ENCODE measurements around the gene AFDN. TPM values are rescaled to one million over a fixed set of nuclear protein-coding genes. Genes with fewer than 3 reads are reported as not detected.

The AFDN gene
- total RNA-seq, 1 donor from 2014 or later, result 102 TPM

DNA sequence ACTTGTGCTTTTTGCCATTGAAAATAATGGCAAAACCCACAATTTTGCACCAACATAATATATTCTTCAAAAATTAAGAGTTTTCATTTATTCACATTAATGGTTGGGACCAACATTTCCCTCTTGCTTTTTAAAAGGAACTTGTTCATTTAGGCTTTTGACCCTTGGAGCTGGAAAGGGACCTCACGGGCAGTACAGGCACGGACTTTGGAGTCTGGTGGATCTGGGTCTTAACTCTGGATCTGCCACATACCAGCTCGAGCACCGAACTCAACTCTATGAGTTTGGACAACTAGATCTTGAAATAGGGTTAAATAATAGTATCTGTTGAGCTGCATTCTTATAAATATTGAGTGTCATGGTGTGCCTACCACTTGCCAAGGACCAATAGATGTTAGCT lies 37.2 kb downstream of the AFDN start:
- Mint-ChIP-seq H3K27ac (ENCODE audit: unreplicated experiment) (no peak overlapping the region), H3K9me3 (ENCODE audit: unreplicated experiment) (no peaks in the 10 kb centered on the region), H3K4me3 (ENCODE audit: unreplicated experiment) (no peak overlapping the region), H3K27me3 (ENCODE audit: low read depth, unreplicated experiment) (no peaks in the 10 kb centered on the region), H3K36me3 (ENCODE audit: low read depth, unreplicated experiment) (peaks cover 17% of the 10 kb centered on the region), H3K4me1 (ENCODE audit: low read depth, unreplicated experiment) (peaks cover 29% of the 10 kb centered on the region)
- FAIRE-seq (no peak), DNase-seq (ENCODE audit: low read depth) (no peak)
- Histone ChIP-seq H3K27me3 (ENCODE audit: insufficient read depth, low read length) (no peaks in the 10 kb centered on the region), H3K4me3 (ENCODE audit: insufficient read depth, low read depth, low read length) (no peak overlapping the region), H3K27ac (ENCODE audit: low read depth, low read length) (no peak overlapping the region), H4K20me1 (ENCODE audit: insufficient read depth, low read length) (peaks cover 30% of the 10 kb centered on the region), H3K4me2 (ENCODE audit: low read length) (no peak overlapping the region), H2AFZ (ENCODE audit: low read depth, low read length) (no peak overlapping the region), H3K9me3 (ENCODE audit: insufficient read depth, low read depth, low read length) (no peaks in the 10 kb centered on the region), H3K36me3 (ENCODE audit: insufficient read depth, low read length) (no peaks in the 10 kb centered on the region), H3K79me2 (ENCODE audit: insufficient read depth, low read length) (peaks cover 51% of the 10 kb centered on the region), H3K4me1 (ENCODE audit: insufficient read depth, low read length) (peaks cover 4% of the 10 kb centered on the region), H3K9ac (ENCODE audit: low read length) (no peak overlapping the region)
- TF ChIP-seq EZH2 (IDR thresholded peaks at IDR 0.05; ENCODE audit: insufficient read depth, low read length), result no peak
- TF ChIP-seq, protein P1, sequence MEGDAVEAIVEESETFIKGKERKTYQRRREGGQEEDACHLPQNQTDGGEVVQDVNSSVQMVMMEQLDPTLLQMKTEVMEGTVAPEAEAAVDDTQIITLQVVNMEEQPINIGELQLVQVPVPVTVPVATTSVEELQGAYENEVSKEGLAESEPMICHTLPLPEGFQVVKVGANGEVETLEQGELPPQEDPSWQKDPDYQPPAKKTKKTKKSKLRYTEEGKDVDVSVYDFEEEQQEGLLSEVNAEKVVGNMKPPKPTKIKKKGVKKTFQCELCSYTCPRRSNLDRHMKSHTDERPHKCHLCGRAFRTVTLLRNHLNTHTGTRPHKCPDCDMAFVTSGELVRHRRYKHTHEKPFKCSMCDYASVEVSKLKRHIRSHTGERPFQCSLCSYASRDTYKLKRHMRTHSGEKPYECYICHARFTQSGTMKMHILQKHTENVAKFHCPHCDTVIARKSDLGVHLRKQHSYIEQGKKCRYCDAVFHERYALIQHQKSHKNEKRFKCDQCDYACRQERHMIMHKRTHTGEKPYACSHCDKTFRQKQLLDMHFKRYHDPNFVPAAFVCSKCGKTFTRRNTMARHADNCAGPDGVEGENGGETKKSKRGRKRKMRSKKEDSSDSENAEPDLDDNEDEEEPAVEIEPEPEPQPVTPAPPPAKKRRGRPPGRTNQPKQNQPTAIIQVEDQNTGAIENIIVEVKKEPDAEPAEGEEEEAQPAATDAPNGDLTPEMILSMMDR (IDR thresholded peaks at IDR 0.05; ENCODE audit: insufficient read depth, low read depth, low read length), result no peak

DNA sequence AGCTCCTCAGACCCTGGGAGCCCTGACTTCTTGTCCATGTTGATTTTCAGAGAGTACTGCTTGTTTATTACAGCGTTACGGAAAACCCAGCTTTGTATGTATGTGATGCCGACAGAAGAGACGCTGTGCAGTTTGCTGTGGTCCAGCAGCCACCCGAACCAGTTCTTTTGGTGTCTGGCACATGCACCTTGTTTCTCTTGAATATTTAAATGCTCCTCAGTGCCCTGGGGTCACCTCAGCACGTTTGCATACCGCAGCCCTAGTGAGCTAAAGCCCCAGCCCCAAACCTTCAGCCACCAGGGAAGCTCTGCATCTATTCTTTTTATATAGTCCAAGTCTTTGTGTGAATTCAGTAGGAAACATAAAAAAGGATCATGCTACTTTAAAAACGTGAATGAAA lies 39.9 kb downstream of the AFDN start:
- Histone ChIP-seq H3K36me3 (ENCODE audit: insufficient read depth, low read length) (no peaks in the 10 kb centered on the region), H3K9me3 (ENCODE audit: insufficient read depth, low read depth, low read length) (no peaks in the 10 kb centered on the region), H2AFZ (ENCODE audit: low read depth, low read length) (no peak overlapping the region), H4K20me1 (ENCODE audit: insufficient read depth, low read length) (peaks cover 15% of the 10 kb centered on the region), H3K27me3 (ENCODE audit: insufficient read depth, low read length) (no peaks in the 10 kb centered on the region), H3K27ac (ENCODE audit: low read depth, low read length) (no peak overlapping the region), H3K4me1 (ENCODE audit: insufficient read depth, low read length) (no peaks in the 10 kb centered on the region), H3K9ac (ENCODE audit: low read length) (no peak overlapping the region), H3K4me3 (ENCODE audit: insufficient read depth, low read depth, low read length) (no peak overlapping the region), H3K4me2 (ENCODE audit: low read length) (no peak overlapping the region), H3K79me2 (ENCODE audit: insufficient read depth, low read length) (peaks cover 25% of the 10 kb centered on the region)
- TF ChIP-seq EZH2 (IDR thresholded peaks at IDR 0.05; ENCODE audit: insufficient read depth, low read length), result no peak
- TF ChIP-seq, protein P1 (IDR thresholded peaks at IDR 0.05; ENCODE audit: insufficient read depth, low read depth, low read length), result no peak
- Mint-ChIP-seq H3K27me3 (ENCODE audit: low read depth, unreplicated experiment) (no peaks in the 10 kb centered on the region), H3K9me3 (ENCODE audit: unreplicated experiment) (no peaks in the 10 kb centered on the region), H3K36me3 (ENCODE audit: low read depth, unreplicated experiment) (peaks cover 22% of the 10 kb centered on the region), H3K4me1 (ENCODE audit: low read depth, unreplicated experiment) (peaks cover 5% of the 10 kb centered on the region), H3K27ac (ENCODE audit: unreplicated experiment) (no peak overlapping the region), H3K4me3 (ENCODE audit: unreplicated experiment) (no peak overlapping the region)
- no peak for FAIRE-seq
- DNase-seq (ENCODE audit: low read depth), result no peak

DNA sequence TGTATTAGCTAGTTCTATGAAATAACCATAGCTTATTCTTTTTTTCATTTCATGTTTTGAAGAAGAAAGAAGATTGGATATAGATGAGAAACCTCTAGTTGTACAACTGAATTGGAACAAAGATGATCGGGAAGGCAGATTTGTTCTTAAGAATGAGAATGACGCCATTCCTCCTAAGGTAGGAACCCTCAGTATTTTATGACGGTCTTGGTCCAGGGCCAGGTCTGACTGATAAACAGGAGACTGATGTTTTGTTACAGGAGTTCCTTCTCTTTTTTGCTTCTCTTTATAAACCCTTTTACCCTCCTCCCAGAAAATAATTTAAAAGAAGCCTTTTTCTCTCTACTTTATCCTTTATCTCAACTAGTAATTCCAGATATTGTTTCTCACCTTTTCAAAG lies 43.6 kb downstream of the AFDN start:
- Histone ChIP-seq H3K27ac (ENCODE audit: low read depth, low read length) (no peak overlapping the region), H3K9me3 (ENCODE audit: insufficient read depth, low read depth, low read length) (no peaks in the 10 kb centered on the region), H3K4me3 (ENCODE audit: insufficient read depth, low read depth, low read length) (no peak overlapping the region), H3K36me3 (ENCODE audit: insufficient read depth, low read length) (no peaks in the 10 kb centered on the region), H2AFZ (ENCODE audit: low read depth, low read length) (no peak overlapping the region), H3K4me2 (ENCODE audit: low read length) (no peak overlapping the region), H3K79me2 (ENCODE audit: insufficient read depth, low read length) (no peaks in the 10 kb centered on the region), H3K27me3 (ENCODE audit: insufficient read depth, low read length) (no peaks in the 10 kb centered on the region), H3K9ac (ENCODE audit: low read length) (no peak overlapping the region), H4K20me1 (ENCODE audit: insufficient read depth, low read length) (no peaks in the 10 kb centered on the region), H3K4me1 (ENCODE audit: insufficient read depth, low read length) (no peaks in the 10 kb centered on the region)
- FAIRE-seq (no peak), DNase-seq (ENCODE audit: low read depth) (no peak)
- no peaks in the 10 kb centered on the region for H3K27me3 Mint-ChIP-seq (ENCODE audit: low read depth, unreplicated experiment)
- H3K4me3 Mint-ChIP-seq (ENCODE audit: unreplicated experiment), result no peak overlapping the region
- no peak overlapping the region for H3K27ac Mint-ChIP-seq (ENCODE audit: unreplicated experiment)
- peaks cover 18% of the 10 kb centered on the region for H3K36me3 Mint-ChIP-seq (ENCODE audit: low read depth, unreplicated experiment)
- H3K9me3 Mint-ChIP-seq (ENCODE audit: unreplicated experiment), result no peaks in the 10 kb centered on the region
- peaks cover 10% of the 10 kb centered on the region for H3K4me1 Mint-ChIP-seq (ENCODE audit: low read depth, unreplicated experiment)
- TF ChIP-seq EZH2 (IDR thresholded peaks at IDR 0.05; ENCODE audit: insufficient read depth, low read length), result no peak
- TF ChIP-seq, protein P1 (IDR thresholded peaks at IDR 0.05; ENCODE audit: insufficient read depth, low read depth, low read length), result no peak

Measured in astrocyte (in vitro differentiated cells and primary cell).